ENCODE measurements around the gene CDC25B. TPM values are rescaled to one million over a fixed set of nuclear protein-coding genes. Genes with fewer than 3 reads are reported as not detected.

Gene CDC25B
- total and polyA plus RNA-seq, 2 of the 13 experiments (the other 11 are each of a cell fraction or from before 2014, with no cell fraction given) = 14.5 to 19.4 TPM

- TF ChIP-seq KMT2A (CRISPR knock-in tag; IDR thresholded peaks at IDR 0.05) = no peak
- TF ChIP-seq NBN (conservative IDR thresholded peaks at IDR 0.05) = no peak
- TF ChIP-seq, protein P1, sequence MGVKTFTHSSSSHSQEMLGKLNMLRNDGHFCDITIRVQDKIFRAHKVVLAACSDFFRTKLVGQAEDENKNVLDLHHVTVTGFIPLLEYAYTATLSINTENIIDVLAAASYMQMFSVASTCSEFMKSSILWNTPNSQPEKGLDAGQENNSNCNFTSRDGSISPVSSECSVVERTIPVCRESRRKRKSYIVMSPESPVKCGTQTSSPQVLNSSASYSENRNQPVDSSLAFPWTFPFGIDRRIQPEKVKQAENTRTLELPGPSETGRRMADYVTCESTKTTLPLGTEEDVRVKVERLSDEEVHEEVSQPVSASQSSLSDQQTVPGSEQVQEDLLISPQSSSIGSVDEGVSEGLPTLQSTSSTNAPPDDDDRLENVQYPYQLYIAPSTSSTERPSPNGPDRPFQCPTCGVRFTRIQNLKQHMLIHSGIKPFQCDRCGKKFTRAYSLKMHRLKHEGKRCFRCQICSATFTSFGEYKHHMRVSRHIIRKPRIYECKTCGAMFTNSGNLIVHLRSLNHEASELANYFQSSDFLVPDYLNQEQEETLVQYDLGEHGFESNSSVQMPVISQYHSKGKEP (CRISPR knock-in tag; IDR thresholded peaks at IDR 0.05) = no peak
- TF ChIP-seq, protein P2, sequence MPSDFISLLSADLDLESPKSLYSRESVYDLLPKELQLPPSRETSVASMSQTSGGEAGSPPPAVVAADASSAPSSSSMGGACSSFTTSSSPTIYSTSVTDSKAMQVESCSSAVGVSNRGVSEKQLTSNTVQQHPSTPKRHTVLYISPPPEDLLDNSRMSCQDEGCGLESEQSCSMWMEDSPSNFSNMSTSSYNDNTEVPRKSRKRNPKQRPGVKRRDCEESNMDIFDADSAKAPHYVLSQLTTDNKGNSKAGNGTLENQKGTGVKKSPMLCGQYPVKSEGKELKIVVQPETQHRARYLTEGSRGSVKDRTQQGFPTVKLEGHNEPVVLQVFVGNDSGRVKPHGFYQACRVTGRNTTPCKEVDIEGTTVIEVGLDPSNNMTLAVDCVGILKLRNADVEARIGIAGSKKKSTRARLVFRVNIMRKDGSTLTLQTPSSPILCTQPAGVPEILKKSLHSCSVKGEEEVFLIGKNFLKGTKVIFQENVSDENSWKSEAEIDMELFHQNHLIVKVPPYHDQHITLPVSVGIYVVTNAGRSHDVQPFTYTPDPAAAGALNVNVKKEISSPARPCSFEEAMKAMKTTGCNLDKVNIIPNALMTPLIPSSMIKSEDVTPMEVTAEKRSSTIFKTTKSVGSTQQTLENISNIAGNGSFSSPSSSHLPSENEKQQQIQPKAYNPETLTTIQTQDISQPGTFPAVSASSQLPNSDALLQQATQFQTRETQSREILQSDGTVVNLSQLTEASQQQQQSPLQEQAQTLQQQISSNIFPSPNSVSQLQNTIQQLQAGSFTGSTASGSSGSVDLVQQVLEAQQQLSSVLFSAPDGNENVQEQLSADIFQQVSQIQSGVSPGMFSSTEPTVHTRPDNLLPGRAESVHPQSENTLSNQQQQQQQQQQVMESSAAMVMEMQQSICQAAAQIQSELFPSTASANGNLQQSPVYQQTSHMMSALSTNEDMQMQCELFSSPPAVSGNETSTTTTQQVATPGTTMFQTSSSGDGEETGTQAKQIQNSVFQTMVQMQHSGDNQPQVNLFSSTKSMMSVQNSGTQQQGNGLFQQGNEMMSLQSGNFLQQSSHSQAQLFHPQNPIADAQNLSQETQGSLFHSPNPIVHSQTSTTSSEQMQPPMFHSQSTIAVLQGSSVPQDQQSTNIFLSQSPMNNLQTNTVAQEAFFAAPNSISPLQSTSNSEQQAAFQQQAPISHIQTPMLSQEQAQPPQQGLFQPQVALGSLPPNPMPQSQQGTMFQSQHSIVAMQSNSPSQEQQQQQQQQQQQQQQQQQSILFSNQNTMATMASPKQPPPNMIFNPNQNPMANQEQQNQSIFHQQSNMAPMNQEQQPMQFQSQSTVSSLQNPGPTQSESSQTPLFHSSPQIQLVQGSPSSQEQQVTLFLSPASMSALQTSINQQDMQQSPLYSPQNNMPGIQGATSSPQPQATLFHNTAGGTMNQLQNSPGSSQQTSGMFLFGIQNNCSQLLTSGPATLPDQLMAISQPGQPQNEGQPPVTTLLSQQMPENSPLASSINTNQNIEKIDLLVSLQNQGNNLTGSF (CRISPR knock-in tag; IDR thresholded peaks at IDR 0.05) = 0 out of 2 replicates have a peak, but pooled peaks have one; percentile 34
- TF ChIP-seq, protein P3, sequence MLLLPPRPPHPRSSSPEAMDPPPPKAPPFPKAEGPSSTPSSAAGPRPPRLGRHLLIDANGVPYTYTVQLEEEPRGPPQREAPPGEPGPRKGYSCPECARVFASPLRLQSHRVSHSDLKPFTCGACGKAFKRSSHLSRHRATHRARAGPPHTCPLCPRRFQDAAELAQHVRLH (CRISPR knock-in tag; IDR thresholded peaks at IDR 0.05; ENCODE audit: borderline replicate concordance, low read depth) = peak; percentile 71; the same call in 1 of the 2 replicates
- TF ChIP-seq, protein P4, sequence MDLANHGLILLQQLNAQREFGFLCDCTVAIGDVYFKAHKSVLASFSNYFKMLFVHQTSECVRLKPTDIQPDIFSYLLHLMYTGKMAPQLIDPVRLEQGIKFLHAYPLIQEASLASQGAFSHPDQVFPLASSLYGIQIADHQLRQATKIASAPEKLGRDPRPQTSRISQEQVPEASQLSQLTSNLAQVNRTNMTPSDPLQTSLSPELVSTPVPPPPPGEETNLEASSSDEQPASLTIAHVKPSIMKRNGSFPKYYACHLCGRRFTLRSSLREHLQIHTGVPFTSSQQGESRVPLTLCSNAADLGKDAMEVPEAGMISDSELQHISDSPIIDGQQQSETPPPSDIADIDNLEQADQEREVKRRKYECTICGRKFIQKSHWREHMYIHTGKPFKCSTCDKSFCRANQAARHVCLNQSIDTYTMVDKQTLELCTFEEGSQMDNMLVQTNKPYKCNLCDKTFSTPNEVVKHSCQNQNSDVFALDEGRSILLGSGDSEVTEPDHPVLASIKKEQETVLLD (CRISPR knock-in tag; IDR thresholded peaks at IDR 0.05; ENCODE audit: low read depth) = no peak
- TF ChIP-seq, protein P5, sequence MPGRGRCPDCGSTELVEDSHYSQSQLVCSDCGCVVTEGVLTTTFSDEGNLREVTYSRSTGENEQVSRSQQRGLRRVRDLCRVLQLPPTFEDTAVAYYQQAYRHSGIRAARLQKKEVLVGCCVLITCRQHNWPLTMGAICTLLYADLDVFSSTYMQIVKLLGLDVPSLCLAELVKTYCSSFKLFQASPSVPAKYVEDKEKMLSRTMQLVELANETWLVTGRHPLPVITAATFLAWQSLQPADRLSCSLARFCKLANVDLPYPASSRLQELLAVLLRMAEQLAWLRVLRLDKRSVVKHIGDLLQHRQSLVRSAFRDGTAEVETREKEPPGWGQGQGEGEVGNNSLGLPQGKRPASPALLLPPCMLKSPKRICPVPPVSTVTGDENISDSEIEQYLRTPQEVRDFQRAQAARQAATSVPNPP (CRISPR knock-in tag; IDR thresholded peaks at IDR 0.05) = no peak
- no peak for TF ChIP-seq SMARCE1 (IDR thresholded peaks at IDR 0.05; ENCODE audit: borderline replicate concordance)
- TF ChIP-seq, protein P6, sequence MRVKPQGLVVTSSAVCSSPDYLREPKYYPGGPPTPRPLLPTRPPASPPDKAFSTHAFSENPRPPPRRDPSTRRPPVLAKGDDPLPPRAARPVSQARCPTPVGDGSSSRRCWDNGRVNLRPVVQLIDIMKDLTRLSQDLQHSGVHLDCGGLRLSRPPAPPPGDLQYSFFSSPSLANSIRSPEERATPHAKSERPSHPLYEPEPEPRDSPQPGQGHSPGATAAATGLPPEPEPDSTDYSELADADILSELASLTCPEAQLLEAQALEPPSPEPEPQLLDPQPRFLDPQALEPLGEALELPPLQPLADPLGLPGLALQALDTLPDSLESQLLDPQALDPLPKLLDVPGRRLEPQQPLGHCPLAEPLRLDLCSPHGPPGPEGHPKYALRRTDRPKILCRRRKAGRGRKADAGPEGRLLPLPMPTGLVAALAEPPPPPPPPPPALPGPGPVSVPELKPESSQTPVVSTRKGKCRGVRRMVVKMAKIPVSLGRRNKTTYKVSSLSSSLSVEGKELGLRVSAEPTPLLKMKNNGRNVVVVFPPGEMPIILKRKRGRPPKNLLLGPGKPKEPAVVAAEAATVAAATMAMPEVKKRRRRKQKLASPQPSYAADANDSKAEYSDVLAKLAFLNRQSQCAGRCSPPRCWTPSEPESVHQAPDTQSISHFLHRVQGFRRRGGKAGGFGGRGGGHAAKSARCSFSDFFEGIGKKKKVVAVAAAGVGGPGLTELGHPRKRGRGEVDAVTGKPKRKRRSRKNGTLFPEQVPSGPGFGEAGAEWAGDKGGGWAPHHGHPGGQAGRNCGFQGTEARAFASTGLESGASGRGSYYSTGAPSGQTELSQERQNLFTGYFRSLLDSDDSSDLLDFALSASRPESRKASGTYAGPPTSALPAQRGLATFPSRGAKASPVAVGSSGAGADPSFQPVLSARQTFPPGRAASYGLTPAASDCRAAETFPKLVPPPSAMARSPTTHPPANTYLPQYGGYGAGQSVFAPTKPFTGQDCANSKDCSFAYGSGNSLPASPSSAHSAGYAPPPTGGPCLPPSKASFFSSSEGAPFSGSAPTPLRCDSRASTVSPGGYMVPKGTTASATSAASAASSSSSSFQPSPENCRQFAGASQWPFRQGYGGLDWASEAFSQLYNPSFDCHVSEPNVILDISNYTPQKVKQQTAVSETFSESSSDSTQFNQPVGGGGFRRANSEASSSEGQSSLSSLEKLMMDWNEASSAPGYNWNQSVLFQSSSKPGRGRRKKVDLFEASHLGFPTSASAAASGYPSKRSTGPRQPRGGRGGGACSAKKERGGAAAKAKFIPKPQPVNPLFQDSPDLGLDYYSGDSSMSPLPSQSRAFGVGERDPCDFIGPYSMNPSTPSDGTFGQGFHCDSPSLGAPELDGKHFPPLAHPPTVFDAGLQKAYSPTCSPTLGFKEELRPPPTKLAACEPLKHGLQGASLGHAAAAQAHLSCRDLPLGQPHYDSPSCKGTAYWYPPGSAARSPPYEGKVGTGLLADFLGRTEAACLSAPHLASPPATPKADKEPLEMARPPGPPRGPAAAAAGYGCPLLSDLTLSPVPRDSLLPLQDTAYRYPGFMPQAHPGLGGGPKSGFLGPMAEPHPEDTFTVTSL (CRISPR knock-in tag; IDR thresholded peaks at IDR 0.05; ENCODE audit: borderline replicate concordance) = no peak
- TF ChIP-seq, protein P7, sequence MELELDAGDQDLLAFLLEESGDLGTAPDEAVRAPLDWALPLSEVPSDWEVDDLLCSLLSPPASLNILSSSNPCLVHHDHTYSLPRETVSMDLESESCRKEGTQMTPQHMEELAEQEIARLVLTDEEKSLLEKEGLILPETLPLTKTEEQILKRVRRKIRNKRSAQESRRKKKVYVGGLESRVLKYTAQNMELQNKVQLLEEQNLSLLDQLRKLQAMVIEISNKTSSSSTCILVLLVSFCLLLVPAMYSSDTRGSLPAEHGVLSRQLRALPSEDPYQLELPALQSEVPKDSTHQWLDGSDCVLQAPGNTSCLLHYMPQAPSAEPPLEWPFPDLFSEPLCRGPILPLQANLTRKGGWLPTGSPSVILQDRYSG (CRISPR knock-in tag; IDR thresholded peaks at IDR 0.05) = no peak
- TF ChIP-seq MIER3 (CRISPR knock-in tag; IDR thresholded peaks at IDR 0.05; ENCODE audit: borderline replicate concordance) = peak; percentile 59; the same call in 1 of the 2 replicates
Measured at GRCh38 chr20:3781153-3781910, 14.8 kb upstream of the CDC25B start, which contains the start of gene SPEF1 (continued).

Data from HepG2 (cell line).